Mesenchymal stem cell (in vitro differentiated cells and primary cell): ENCODE measurements around the gene CTNNA3.
"Not testable (repeated sequence)": the region's sequence is repeated elsewhere in the genome, so short reads cannot be mapped to it uniquely, and the experiment has no call there.

Source experiments
- DNase-seq: peaks from one replicate; pipeline ENCODE4 v3.0.0-alpha.2; 2013
- H2AFZ ChIP-seq: one replicate; pipeline ENCODE4 v1.6.1; 2013; ENCODE audit warnings: low read depth, mild to moderate bottlenecking, control low read depth, inconsistent platforms, low read length, moderate library complexity
- H2AK5ac ChIP-seq: 2 replicates; pipeline ENCODE4 v1.6.1; 2013; ENCODE audit warnings: low read length, moderate library complexity, mild to moderate bottlenecking, inconsistent platforms; ENCODE audit not compliant: severe bottlenecking
- H2BK120ac ChIP-seq: one replicate; pipeline ENCODE4 v1.6.1; 2013; ENCODE audit warnings: low read depth, mild to moderate bottlenecking, inconsistent platforms, low read length, moderate library complexity
- H2BK12ac ChIP-seq, 2 experiments: one replicate each; pipeline ENCODE4 v1.6.1; 2013; ENCODE audit warnings: inconsistent platforms in 2 of 2, low read length in 2 of 2, mild to moderate bottlenecking in 2 of 2, moderate library complexity in 2 of 2, control low read depth in 1 of 2
- H2BK15ac ChIP-seq: one replicate; pipeline ENCODE4 v1.6.1; 2013; ENCODE audit warnings: mild to moderate bottlenecking, low read depth, inconsistent platforms; ENCODE audit not compliant: poor library complexity, severe bottlenecking
- H2BK5ac ChIP-seq: 2 replicates; pipeline ENCODE4 v1.6.1; 2013; ENCODE audit warnings: low read depth, mild to moderate bottlenecking, low read length, control low read depth, inconsistent platforms; ENCODE audit not compliant: poor library complexity, severe bottlenecking
- H3K14ac ChIP-seq, 2 experiments: one replicate each; pipeline ENCODE4 v1.6.1; 2013; ENCODE audit warnings: inconsistent platforms in 2 of 2, low read length in 2 of 2, control low read depth in 1 of 2, mild to moderate bottlenecking in 1 of 2, moderate library complexity in 1 of 2
- H3K18ac ChIP-seq, 2 experiments: one replicate each; pipeline ENCODE4 v1.6.1; 2013; ENCODE audit warnings: inconsistent platforms in 2 of 2, low read length in 2 of 2, control low read depth in 1 of 2, low read depth in 1 of 2, mild to moderate bottlenecking in 1 of 2
- H3K23ac ChIP-seq, 2 experiments: one replicate each; pipeline ENCODE4 v1.6.1; 2013; ENCODE audit warnings: inconsistent platforms in 2 of 2, low read length in 2 of 2, mild to moderate bottlenecking in 2 of 2, moderate library complexity in 2 of 2, control low read depth in 1 of 2
- H3K27ac ChIP-seq: 2 replicates; pipeline ENCODE4 v1.5.1; 2013; ENCODE audit warnings: mild to moderate bottlenecking, moderate library complexity, low read length, control low read depth, inconsistent platforms; ENCODE audit not compliant: poor library complexity, severe bottlenecking
- H3K27me3 ChIP-seq, 2 experiments: 2 replicates each; pipeline versions ENCODE4 v1.6.1 to v1.7.0; 2013; ENCODE audit warnings: low read length in 2 of 2, mild to moderate bottlenecking in 2 of 2, moderate library complexity in 2 of 2, control low read depth in 1 of 2, inconsistent platforms in 1 of 2; ENCODE audit not compliant: control insufficient read depth in 1 of 2, insufficient read depth in 1 of 2
- H3K36me3 ChIP-seq, 2 experiments: 2 replicates each; pipeline versions ENCODE4 v1.6.1 to v1.7.0; 2013; ENCODE audit warnings: low read length in 2 of 2, control low read depth in 1 of 2, inconsistent platforms in 1 of 2, low read depth in 1 of 2, mild to moderate bottlenecking in 1 of 2; ENCODE audit not compliant: insufficient read depth in 2 of 2, control insufficient read depth in 1 of 2
- H3K4ac ChIP-seq, 2 experiments: one replicate each; pipeline ENCODE4 v1.6.1; 2013; ENCODE audit warnings: inconsistent platforms in 2 of 2, low read length in 2 of 2, mild to moderate bottlenecking in 2 of 2, moderate library complexity in 2 of 2, control low read depth in 1 of 2, low read depth in 1 of 2
- H3K4me1 ChIP-seq: 2 replicates; pipeline ENCODE4 v1.6.1; 2013; ENCODE audit warnings: low read depth, low read length, control low read depth; ENCODE audit not compliant: control insufficient read depth, insufficient read depth
- H3K4me2 ChIP-seq: 2 replicates; pipeline ENCODE4 v1.6.1; 2013; ENCODE audit warnings: low read length, mild to moderate bottlenecking, inconsistent platforms; ENCODE audit not compliant: poor library complexity, severe bottlenecking
- H3K4me3 ChIP-seq, 2 experiments: 2 replicates each; pipeline versions ENCODE4 v1.5.1 to v1.7.0; 2013; ENCODE audit warnings: low read length in 2 of 2, mild to moderate bottlenecking in 2 of 2, control low read depth in 1 of 2, low read depth in 1 of 2; ENCODE audit not compliant: insufficient read depth in 1 of 2
- H3K79me1 ChIP-seq: replicated peaks from 2 replicates; pipeline ENCODE4 v1.6.1; 2013; ENCODE audit warnings: mild to moderate bottlenecking, control low read depth, low read length, inconsistent platforms; ENCODE audit not compliant: poor library complexity, severe bottlenecking
- H3K9ac ChIP-seq: 2 replicates; pipeline ENCODE4 v1.7.0; 2013; ENCODE audit warnings: mild to moderate bottlenecking, low read length, moderate library complexity
- H3K9me3 ChIP-seq: 2 replicates; pipeline ENCODE4 v1.7.0; 2013; ENCODE audit warnings: mild to moderate bottlenecking, low read length; ENCODE audit not compliant: control insufficient read depth
- H4K8ac ChIP-seq: one replicate; pipeline ENCODE4 v1.6.1; 2013; ENCODE audit warnings: inconsistent platforms, mild to moderate bottlenecking, low read length, moderate library complexity
- H4K91ac ChIP-seq: one replicate; pipeline ENCODE4 v1.6.1; 2013; ENCODE audit warnings: mild to moderate bottlenecking, low read length, inconsistent platforms
- WGBS: methylation state at CpG from one replicate; pipeline ENCODE4 v1.1.7; 2013; ENCODE audit warnings: mixed read lengths; 5-methylcytosine and 5-hydroxymethylcytosine counted together

The CTNNA3 gene

GRCh38 chr10:67533376-67533775 lies 162.6 kb downstream of the CTNNA3 start:
- Histone ChIP-seq H2BK5ac (no peak overlapping the region), H3K27me3 (no peaks in the 10 kb centered on the region), H2AK5ac (no peak overlapping the region), H2AFZ (no peak overlapping the region), H2BK15ac (no peak overlapping the region), H2BK12ac (no peak overlapping the region), H3K4me2 (no peak overlapping the region), H3K14ac (no peak overlapping the region), H3K4ac (no peak overlapping the region), H3K4me1 (no peaks in the 10 kb centered on the region), H4K8ac (no peak overlapping the region), H3K79me1 (no peaks in the 10 kb centered on the region), H3K27ac (no peak overlapping the region), H3K4me3 (no peak overlapping the region), H3K9me3 (no peaks in the 10 kb centered on the region), H4K91ac (no peak overlapping the region), H2BK120ac (no peak overlapping the region), H3K36me3 (no peaks in the 10 kb centered on the region), H3K23ac (no peak overlapping the region), H3K9ac (no peak overlapping the region), H3K18ac (no peak overlapping the region)
- no peak for DNase-seq
- 67% methylated on average over 1 of the region's 1 CpG for WGBS

DNA sequence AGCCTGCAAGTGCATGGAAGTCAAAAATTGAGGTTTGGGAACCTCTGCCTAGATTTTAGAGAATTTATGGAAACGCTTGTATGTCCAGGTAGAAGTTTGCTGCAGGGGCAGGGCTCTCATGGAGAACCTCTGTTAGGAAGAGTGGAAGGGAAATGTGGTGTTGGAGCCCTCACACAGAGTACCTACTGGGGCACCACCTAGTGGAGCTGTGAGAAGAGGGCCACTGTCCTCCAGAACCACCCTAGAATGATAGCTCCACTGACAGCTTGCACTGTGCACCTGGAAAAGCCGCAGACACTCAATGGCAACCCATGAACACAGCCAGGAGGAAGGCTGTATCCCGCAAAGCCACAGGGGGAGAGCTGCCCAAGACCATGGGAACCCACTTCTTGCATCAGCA lies 165.0 kb downstream of the CTNNA3 start:
- not testable (repeated sequence) for H2BK5ac ChIP-seq, H3K27me3 ChIP-seq, H3K4ac ChIP-seq, H3K9ac ChIP-seq, H2AK5ac ChIP-seq, H3K4me2 ChIP-seq, H2BK12ac ChIP-seq, H3K4me3 ChIP-seq, H3K36me3 ChIP-seq, H2BK15ac ChIP-seq, DNase-seq, H3K27ac ChIP-seq, H3K9me3 ChIP-seq, H2AFZ ChIP-seq, H3K4me1 ChIP-seq, H2BK120ac ChIP-seq, H4K91ac ChIP-seq, H3K23ac ChIP-seq, H3K18ac ChIP-seq, H3K14ac ChIP-seq, H3K79me1 ChIP-seq, H4K8ac ChIP-seq
- 76% methylated on average over 3 of the region's 3 CpGs for whole genome bisulfite sequencing

DNA sequence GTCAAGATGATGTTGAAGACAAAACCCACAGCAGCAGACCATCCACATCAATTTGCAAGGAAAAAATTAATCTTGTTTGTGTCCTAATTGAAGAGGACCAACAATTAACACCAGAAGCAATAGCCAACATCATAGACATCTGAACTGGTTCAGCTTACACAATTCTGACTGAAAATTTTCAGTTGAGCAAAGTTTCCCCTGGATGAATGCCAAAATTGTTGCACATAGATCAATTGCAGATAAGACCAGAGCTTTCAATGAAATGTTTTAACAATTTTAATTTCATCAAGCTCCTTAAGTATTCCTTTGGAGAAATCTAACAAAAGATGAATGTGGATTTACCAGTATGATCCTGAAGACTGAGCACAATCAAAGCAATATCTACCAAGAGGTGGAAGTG lies 168.6 kb downstream of the CTNNA3 start:
- no peak overlapping the region for H3K9ac ChIP-seq
- H4K91ac ChIP-seq: no peak overlapping the region
- no peak overlapping the region for H3K4me2 ChIP-seq
- no peak for DNase-seq
- H3K4ac ChIP-seq: no peak overlapping the region
- no peaks in the 10 kb centered on the region for H3K79me1 ChIP-seq
- H2BK15ac ChIP-seq: no peak overlapping the region
- no peak overlapping the region for H3K18ac ChIP-seq
- H3K4me3 ChIP-seq: no peak overlapping the region
- no peak overlapping the region for H2AK5ac ChIP-seq
- no peak overlapping the region for H3K27ac ChIP-seq
- H3K27me3 ChIP-seq: no peaks in the 10 kb centered on the region
- no peak overlapping the region for H2BK12ac ChIP-seq
- H3K4me1 ChIP-seq: no peaks in the 10 kb centered on the region
- H2AFZ ChIP-seq: no peak overlapping the region
- no peak overlapping the region for H2BK120ac ChIP-seq
- H4K8ac ChIP-seq: no peak overlapping the region
- H3K23ac ChIP-seq: no peak overlapping the region
- no peak overlapping the region for H2BK5ac ChIP-seq
- H3K36me3 ChIP-seq: no peaks in the 10 kb centered on the region
- H3K14ac ChIP-seq: no peak overlapping the region
- H3K9me3 ChIP-seq: no peaks in the 10 kb centered on the region

DNA sequence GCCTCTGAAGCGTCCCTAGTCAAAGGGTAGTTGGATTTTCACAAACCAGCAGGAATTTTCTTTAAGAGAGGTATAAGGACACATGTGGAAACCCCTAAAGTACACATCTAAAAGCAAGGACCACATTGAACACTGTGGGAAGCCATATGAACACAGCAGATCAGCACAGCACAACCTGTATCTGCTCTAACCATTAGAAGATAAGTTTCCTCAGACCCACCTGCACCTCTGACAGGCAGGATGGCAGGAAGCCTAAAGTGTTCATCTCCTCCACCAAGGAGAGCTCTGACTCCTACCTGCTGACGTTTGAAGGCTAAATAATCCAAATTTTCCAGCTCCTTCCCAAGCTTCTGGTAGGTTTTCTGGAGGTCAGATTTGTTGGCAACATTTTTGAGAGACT lies 174.4 kb downstream of the CTNNA3 start:
- Histone ChIP-seq H2BK15ac (no peak overlapping the region), H4K8ac (no peak overlapping the region)

More for the DNA sequence above, 174.4 kb downstream of the CTNNA3 start:
- H2BK120ac ChIP-seq: no peak overlapping the region
- H2AFZ ChIP-seq: no peak overlapping the region
- no peak overlapping the region for H2BK5ac ChIP-seq
- H2AK5ac ChIP-seq: no peak overlapping the region
- WGBS: 40% methylated on average over 2 of the region's 2 CpGs
- H3K27ac ChIP-seq: no peak overlapping the region
- no peak for DNase-seq
- no peak overlapping the region for H4K91ac ChIP-seq
- no peaks in the 10 kb centered on the region for H3K36me3 ChIP-seq
- no peak overlapping the region for H3K4ac ChIP-seq
- H3K23ac ChIP-seq: no peak overlapping the region
- H2BK12ac ChIP-seq: no peak overlapping the region
- no peaks in the 10 kb centered on the region for H3K27me3 ChIP-seq
- no peak overlapping the region for H3K4me2 ChIP-seq
- H3K4me1 ChIP-seq: no peaks in the 10 kb centered on the region
- H3K9me3 ChIP-seq: no peaks in the 10 kb centered on the region
- no peak overlapping the region for H3K18ac ChIP-seq
- H3K9ac ChIP-seq: no peak overlapping the region
- no peak overlapping the region for H3K14ac ChIP-seq
- no peak overlapping the region for H3K4me3 ChIP-seq
- H3K79me1 ChIP-seq: no peaks in the 10 kb centered on the region
